Muscle of arm (tissue), 14 donors: Measurements from ENCODE around the gene MPG. TPM values are rescaled to one million over a fixed set of nuclear protein-coding genes. Genes with fewer than 3 reads are reported as not detected.
A peak's percentile ranks its signal among the peaks of the same experiment; 100 is the strongest.
"Not testable (repeated sequence)": the region's sequence is repeated elsewhere in the genome, so short reads cannot be mapped to it uniquely, and the experiment has no call there.

Experiments used
- DNase-seq: peaks from one replicate; pipeline ENCODE4 v3.0.0-alpha.2; 2013
- long read RNA-seq, 11 donors: transcript quantifications; one replicate each; lab custom pipeline, GENCODE V29; 2026
- polyA plus RNA-seq, 12 donors: library from polyadenylated mRNA; unstranded; fragments of 120-200 nt; gene quantifications; one replicate each; pipeline ENCODE4 v1.2.1, GENCODE V29; 2013; ENCODE audit not compliant: insufficient read length in 12 of 12

MPG gene, protein sequence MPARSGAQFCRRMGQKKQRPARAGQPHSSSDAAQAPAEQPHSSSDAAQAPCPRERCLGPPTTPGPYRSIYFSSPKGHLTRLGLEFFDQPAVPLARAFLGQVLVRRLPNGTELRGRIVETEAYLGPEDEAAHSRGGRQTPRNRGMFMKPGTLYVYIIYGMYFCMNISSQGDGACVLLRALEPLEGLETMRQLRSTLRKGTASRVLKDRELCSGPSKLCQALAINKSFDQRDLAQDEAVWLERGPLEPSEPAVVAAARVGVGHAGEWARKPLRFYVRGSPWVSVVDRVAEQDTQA
- 10 to 100 TPM in 11 of 12 donors, not detected in 1; 16.8 to 38.1 (median 24.6) TPM for polyA plus RNA-seq
- long read RNA-seq, donor 1, transcript MPG-202 (4 exons, 1,205 nt), result major isoform, 31 of 44 reads
- long read RNA-seq, donor 1, partial matches to known transcripts, result 12 of 44 reads
- long read RNA-seq, donor 1, other reads (novel, unspliced or antisense), result 0 of 44 reads
- long read RNA-seq, donor 2, transcript MPG-202 (4 exons, 1,205 nt), result major isoform, 35 of 38 reads
- long read RNA-seq, donor 2, partial matches to known transcripts, result 0 of 38 reads
- long read RNA-seq, donor 2, other reads (novel, unspliced or antisense), result 0 of 38 reads
- long read RNA-seq, donor 3, transcript MPG-202 (4 exons, 1,205 nt), result major isoform, 9 of 9 reads
- long read RNA-seq, donor 3, partial matches to known transcripts, result 0 of 9 reads
- long read RNA-seq, donor 3, other reads (novel, unspliced or antisense), result 0 of 9 reads
- long read RNA-seq, donor 4, transcript MPG-202 (4 exons, 1,205 nt), result major isoform, 10 of 10 reads
- long read RNA-seq, donor 4, partial matches to known transcripts, result 0 of 10 reads
- long read RNA-seq, donor 4, other reads (novel, unspliced or antisense), result 0 of 10 reads
- long read RNA-seq, donor 5, transcript MPG-202 (4 exons, 1,205 nt), result major isoform, 29 of 36 reads
- long read RNA-seq, donor 5, partial matches to known transcripts, result 5 of 36 reads
- long read RNA-seq, donor 5, other reads (novel, unspliced or antisense), result 0 of 36 reads
- long read RNA-seq, donor 6, transcript MPG-202 (4 exons, 1,205 nt), result major isoform, 10 of 23 reads
- long read RNA-seq, donor 6, partial matches to known transcripts, result 12 of 23 reads
- long read RNA-seq, donor 6, other reads (novel, unspliced or antisense), result 0 of 23 reads
- long read RNA-seq, donor 7, transcript MPG-202 (4 exons, 1,205 nt), result major isoform, 13 of 21 reads
- long read RNA-seq, donor 7, partial matches to known transcripts, result 8 of 21 reads
- long read RNA-seq, donor 7, other reads (novel, unspliced or antisense), result 0 of 21 reads
- long read RNA-seq, donor 8, transcript MPG-202 (4 exons, 1,205 nt), result major isoform, 14 of 15 reads
- long read RNA-seq, donor 8, partial matches to known transcripts, result 0 of 15 reads
- long read RNA-seq, donor 8, other reads (novel, unspliced or antisense), result 0 of 15 reads
- long read RNA-seq, donor 9, transcript MPG-202 (4 exons, 1,205 nt), result major isoform, 11 of 12 reads
- long read RNA-seq, donor 9, partial matches to known transcripts, result 0 of 12 reads
- long read RNA-seq, donor 9, other reads (novel, unspliced or antisense), result 0 of 12 reads
- long read RNA-seq, donor 10, transcript MPG-202 (4 exons, 1,205 nt), result major isoform, 22 of 23 reads
- long read RNA-seq, donor 10, partial matches to known transcripts, result 0 of 23 reads
- long read RNA-seq, donor 10, other reads (novel, unspliced or antisense), result 0 of 23 reads
- long read RNA-seq, donor 11, transcript MPG-202 (4 exons, 1,205 nt), result major isoform, 19 of 26 reads
- long read RNA-seq, donor 11, partial matches to known transcripts, result 7 of 26 reads
- long read RNA-seq, donor 11, other reads (novel, unspliced or antisense), result 0 of 26 reads

DNA sequence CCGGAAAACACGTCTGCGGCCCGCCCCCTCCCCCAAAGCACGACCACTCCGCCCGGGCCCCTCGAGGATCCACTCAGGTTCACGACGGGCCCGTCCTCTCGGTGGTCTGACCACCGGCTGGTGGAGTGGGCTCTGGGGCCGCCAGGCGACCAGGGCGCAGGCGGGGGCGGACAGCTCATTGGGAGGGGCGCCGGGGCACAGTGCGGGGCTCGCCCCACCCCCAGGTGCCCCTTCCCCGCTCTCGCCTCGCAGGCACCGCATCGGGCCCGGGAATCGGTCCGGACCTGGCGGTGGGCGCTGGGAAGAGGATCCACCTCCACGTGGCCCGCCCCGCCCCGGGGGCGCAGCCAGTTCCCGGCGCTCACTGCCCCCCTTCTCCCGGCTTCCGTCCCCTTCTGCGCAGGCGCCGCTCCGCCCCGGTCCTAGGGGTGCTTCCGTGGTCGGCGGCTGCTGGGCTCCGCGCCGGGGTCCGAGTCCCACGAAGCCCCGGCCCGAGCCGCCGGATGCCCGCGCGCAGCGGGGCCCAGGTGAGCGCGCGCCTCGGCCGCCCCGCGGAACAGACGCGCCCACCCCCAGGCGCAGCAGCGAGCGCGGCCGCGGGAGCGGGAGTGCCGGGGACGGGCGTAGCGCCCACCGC is at the start of gene MPG:
Gene MPG, plus strand, starts transcription at position 419 of the 637 bp plus-strand sequence. Its CDS starts 85 bp downstream, at position 504.
- DNase-seq, result peak; percentile 90

DNA sequence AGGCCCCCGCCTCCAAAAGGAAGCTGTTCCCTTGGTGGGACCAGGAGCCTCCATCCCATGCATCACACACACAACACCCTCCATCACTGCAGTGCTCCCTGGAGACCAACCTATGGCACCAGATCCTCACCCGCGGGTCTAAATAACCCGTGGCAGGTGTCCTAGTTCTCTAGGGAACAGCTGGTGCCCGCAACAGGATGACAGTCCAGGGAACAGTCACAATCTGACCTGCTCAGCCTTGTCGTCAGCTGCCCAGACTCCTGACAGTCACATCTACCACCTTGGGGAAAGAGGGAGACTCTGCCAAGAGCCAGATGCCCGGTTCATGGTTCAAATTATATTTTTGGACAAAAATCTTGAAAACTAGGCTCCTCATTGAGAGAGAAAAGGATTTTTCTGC is 47.4 kb upstream of the MPG start:
- DNase-seq, result not testable (repeated sequence)

DNA sequence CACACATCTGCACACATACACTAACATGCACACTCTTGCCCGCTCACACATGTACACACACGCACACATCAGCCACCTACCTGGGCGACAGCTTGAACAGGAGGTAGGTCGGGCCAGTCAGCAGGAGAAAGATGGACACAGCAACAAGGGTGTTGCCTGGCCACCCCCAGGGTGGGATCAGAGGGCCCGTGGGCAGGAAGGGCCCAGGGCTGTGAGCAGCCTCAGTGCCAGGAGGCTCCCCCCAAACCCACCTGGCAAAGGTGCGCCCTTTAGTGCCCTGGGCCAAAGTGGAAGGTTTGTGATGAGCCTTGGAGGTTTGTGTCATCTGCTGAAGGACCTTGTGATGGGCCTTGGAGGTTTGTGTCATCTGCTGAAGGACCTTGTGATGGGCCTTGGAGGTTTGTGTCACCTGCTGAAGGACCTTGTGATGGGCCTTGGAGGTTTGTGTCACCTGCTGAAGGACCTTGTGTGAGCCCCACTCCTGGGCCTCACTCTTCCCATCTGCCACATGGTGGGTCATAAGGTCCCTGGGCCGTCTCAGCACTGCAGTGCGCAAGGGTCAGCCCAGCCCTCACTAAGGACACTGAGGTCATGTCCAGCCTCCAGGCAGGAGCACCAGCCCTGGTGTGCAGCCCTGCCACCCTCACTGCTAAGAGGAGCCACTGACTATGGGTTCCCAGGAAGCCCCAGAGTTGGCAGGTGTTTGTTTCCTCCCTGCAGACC is 44.7 kb upstream of the MPG start:
- DNase-seq, result not testable (repeated sequence)

DNA sequence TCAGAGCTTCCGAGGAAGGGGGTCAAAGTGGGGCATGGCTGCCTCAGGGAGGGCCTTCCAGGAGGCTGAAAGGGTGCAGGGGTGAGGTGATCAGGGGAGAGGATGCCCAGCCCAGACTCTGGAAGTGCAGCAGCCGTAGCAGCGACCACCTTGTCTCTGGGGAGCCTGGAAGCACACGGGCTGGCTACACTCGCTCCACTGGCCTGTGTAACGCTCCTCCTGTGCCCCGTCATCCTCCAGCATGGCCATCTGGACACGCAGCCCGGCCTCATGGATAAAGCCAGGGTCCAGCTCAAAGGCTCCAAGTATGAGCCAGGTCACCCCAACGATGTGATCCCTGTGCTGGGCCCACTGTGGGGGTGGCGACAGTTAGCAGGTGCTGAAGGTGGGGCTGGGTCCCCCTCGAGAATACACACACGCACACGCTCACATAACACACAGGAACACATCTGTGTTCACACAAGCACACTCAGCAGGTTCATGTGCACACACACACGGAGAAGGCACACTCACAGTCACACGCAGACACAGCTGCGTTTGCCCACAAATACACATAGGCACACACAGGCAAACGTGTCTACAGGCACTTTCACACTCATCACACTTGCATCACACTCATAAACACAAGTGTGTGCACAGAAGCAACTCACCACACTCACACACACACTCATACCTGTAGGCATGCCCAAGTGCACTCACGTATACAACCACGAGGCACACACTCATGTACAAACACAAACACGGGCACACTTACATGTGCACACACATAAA is 44.0 kb upstream of the MPG start:
- DNase-seq, result no peak

DNA sequence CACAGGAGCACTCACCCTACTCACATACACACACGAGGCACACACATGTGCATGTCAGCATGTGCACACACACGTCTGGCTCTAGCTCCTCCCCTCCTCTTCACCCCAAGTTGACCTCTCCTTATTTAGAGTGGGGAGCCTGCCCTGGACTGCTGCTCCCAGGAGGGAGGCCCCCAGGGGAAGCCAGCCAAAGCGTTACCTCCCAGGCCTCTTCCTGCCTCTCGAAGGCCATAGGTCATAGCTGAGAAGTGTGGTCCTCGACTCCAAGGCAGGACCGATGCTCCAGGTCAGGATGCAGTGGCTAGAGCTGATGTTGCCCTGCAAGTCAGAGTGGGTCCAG is 43.4 kb upstream of the MPG start:
- DNase-seq, result no peak

DNA sequence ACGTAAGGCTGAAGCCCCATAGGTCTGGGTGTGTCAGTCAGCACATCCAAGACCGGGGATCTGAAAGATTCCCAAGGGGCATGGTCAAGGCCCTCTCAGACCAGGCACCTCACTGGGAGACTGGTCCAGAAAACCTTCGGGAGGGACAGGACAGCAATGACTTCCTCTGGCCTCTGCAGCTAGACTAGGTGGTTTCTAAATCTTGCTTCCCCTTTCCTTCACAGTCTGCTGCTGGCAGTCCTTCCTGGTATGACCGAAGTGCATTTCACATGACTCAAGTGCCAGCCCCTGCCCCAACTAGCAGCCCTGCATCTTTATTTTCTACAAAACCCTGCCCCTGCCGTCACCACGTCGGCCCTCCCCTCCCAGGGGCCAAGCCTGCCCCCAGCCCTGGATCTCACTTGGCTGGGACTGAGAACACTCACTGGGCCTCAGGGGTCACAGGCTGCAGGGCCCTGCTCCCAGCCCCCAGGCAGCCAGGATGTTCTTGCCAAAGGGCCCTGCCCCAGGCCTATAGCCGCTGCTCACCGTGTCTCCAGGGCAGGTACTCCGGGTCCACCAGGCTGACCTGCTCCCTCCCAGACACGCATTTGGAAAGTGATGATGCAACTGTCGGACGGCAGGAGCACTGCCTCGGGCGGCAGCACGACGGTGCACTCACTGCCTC is 42.9 kb upstream of the MPG start:
- DNase-seq, result no peak

DNA sequence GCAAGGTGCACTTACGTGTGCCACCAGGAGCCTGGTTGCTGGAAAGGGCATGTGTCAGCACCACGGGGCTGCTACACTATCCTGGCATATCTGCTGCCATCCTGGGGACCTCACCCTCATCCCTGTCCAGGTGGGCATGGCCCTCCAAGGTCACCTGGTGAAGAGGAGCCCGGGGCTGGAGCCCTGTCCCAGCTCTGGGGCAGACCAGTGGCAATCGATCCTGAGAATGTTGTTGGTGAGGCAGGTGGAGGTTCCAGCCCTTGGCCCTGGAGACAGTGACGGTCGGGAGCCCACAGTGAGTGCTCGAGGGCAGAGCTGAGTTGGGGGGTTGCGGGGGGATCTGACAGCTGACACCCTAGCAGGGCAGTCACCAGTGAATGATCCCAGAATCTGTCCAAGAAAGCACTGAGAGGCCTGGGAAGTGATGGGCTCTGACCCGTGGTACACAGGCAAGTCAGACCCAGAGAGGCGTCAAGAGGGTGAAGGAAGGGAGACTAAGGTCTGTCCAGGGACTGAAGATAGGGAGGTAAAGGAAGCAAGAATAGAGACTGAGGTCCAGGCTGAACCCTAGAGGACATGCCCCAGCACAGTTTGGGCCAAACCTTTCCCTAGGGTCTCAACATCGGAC is 42.2 kb upstream of the MPG start:
- DNase-seq, result no peak

DNA sequence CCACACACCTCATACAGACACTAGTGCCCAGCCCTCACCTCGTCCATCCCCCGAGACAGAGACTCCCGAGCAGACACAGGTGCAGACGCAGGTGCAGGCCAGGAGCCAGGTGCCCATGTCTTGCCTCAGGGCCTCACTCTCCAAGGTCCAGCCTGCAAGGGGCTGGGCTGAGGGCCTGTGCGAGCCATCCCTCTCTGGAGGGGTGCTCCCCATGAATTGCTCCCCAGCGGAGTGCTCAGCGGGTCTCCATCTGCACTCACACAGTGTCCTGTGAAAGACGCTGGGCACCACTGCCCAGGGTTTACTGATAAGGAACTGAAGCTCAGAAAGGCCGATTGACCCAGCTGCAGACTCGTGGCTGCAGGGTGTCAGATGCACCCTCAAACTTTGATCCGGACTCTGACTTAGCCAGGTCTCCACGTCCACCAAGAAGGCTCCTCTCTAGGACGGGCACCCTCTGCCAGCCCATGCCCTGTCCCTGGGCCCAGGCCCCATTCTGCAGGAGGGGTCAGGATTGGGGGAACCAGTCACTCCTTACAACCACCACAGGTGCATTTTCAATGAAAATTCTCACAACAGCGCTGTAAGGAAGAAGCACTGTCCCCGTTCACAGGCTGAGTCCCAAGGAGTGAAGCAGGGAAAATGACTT is 41.6 kb upstream of the MPG start:
- no peak for DNase-seq

DNA sequence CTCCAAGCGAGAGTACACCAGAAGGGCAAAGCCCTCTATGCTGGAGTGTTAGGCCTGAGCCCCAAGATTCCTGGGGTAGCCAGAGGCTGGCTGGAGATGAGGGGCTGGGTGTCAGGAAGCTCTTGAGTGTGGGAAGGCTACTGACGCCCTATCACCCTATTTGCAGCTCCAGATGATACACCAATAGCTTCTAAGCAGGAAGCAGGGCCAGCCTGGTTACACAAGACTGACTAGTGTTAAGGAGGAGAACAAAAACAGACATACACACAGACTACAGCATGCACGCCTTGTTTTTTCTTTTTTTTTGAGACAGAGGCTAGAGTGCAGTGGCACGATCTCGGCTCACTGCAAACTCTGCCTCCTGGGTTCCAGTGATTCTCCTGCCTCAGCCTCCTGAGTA is 40.5 kb upstream of the MPG start:
- DNase-seq, result no peak

DNA sequence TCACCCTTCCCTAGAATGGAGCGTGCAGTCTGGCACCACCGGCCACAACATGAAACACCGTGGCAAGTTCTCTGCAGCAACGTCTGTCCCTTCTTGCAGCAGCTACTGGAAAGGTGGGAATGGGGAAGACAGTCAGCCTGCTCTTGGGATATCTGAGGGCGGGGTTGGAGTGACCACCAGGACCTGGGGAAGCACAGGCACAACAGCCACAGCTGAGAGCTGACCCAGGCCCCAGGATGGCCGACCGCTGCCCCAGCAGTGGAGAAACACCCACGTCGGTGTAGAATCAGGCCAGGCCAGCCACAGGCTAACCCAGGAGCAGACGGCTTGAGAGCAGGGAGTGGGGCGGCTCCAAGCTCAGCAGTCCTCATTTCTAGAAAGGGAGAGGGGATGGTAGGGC is 39.8 kb upstream of the MPG start:
- not testable (repeated sequence) for DNase-seq

DNA sequence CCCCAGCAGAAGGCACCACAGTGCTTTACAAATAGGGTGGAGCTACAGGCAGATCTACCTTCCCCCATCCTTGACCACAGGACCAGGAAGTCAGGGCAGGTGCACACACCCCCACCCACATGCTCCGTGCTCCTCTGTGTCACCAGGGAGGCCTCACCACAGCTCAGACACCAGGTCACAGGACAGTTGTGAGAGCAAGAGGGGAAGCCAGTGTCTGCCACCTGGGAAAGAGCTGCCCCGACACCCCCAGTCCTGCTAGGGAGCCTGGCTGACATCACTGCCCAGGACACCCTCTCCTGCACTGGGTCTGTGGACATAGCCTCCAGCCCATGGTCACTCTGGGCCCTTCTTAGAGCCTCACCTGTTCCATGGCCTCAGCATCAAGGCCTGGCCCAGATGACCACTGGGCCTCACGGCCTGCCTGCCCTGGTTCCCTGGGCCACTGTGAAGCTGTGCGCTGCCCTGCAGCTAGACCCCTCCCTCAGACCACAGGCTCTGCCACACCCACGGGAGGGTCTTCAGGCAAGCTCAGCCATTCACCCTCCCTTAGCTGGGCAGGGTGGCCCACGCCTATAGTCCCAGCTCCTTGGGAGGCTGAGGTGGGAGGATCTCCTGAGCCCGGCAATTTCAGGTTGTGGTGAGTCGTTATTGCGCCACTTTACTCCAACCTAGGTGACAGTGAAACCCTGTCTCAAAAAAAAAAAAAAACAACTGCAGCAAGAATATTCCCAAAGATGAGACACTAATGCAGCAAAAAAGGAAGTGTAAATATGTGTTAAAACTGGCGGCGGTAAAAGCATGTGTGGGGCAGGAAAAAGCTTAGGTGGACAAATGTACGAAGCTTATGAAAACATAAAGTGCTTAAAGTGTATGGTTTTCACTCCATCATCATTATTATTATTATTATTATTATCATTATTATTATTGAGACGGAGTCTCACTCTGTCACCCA is 38.8 kb upstream of the MPG start:
- no peak for DNase-seq

DNA sequence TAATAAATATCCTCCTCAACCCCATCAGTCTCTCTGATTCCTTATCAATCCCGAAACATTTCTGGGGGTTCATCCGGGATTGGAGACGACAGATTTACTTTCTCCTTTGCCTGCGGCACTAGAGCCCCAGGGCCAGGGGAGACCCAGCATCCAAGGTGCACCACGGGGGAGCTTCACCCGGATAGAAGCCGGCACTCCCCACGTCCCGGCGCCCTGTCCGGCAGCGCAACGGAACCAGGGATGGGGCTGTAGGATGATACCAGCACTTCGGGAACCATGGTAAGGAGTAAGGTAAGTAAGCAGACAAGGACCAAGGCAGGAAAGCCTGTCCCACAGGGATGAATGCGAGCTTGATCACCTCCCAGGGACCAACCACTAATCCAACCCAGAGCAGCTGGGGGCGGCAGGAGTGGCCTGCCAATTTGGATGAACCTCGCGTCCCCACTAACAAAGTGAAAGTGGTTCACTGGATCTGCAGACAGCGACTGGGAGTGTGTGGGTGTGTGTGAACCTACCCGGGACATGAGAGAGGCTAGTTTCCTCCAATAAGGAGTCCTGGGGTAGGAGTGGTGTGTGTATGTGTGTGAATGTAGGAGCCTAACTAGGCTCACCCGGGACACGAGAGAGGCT is 36.5 kb upstream of the MPG start:
- no peak for DNase-seq

DNA sequence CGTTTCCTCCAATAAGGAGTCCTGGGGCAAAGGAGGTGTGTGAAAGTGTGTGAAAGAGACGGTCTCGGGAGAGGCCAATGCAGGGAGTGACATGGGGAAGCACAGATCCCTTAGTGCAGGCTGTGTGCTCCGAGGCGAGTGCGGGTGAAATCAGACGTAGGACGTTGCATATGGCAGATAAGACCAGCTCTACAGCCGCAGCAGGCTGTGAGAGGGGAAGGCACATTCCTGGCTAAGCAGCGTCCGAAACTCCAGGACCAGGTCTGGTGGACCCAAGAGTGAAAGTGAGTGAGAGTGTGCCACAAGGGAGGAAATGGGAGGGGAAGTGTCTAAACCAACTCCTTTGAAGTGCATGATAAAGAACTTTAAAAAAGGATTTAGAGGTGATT is 36.0 kb upstream of the MPG start:
- no peak for DNase-seq

DNA sequence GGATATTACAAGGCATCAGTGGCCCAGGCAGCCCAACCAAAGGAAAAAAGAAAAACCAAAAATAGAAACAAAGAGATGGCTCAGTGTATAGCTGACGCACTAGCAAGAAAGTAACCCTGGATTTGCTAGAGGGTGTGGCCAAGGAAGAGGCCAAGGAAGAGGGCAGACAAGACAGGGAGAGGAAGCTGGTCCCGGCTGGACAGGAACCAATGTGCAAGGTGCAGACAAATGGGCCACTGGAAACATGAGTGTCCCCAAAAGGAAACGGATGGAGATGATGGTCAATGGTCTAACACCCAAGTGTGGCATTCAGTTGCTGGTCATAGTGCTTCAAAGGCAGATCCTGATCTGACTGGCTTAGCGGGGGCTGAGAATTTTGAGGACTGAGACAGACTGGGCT is 35.3 kb upstream of the MPG start:
- no peak for DNase-seq

DNA sequence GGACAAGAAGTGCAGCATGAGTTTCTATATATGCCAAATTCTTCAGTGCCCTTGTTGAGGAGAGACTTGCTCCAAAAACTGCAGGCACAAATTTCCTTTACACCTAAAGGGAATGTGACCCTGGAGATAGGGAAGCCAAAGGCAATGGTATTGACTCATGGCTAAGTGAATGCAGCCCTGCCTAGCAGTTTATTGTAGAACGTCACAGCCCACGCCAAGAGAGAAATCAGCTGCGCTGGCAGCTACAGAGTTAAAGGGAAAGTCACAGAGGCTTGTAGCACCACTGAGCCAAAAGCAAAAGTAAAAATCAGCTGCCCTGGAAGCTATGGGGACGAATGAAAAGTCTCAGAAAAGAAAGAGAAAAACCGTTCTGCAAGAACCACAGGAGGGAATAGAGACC is 34.7 kb upstream of the MPG start:
- no peak for DNase-seq

DNA sequence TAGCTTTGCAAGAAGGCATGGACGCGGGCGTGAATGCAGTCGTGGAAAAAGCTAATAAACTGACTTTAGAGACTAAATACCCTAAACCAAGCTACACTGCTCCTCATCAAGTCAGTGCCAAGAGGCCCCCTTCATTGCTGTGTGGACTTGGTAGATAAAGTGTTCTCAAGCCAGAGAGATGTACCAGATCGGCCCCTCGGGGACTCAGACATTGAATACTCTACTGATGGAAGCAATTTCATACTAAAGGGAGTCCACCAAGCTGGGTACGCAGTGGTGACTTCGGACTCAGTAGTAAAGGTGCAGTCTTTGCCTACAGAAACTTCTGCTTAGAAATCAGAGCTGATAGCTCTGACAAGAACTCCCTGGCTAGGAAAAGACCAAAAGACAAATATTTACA is 33.4 kb upstream of the MPG start:
- no peak for DNase-seq
